Measurements from ENCODE around the gene MRPS35.

MRPS35 gene

GRCh38 chr12:27805238-27805637 is 94.6 kb downstream of the MRPS35 start:
- no peak for DNase-seq (ENCODE audit: extremely low read depth in 1 of 2, low read depth in 1 of 2)
